Fibroblast of peridontal ligament (primary cell): ENCODE data around the gene ATF7IP.

Experiments
- DNase-seq: peaks from one replicate; pipeline ENCODE4 v3.0.0-alpha.2; 2010; ENCODE audit errors: extremely low read depth

Gene ATF7IP

DNA sequence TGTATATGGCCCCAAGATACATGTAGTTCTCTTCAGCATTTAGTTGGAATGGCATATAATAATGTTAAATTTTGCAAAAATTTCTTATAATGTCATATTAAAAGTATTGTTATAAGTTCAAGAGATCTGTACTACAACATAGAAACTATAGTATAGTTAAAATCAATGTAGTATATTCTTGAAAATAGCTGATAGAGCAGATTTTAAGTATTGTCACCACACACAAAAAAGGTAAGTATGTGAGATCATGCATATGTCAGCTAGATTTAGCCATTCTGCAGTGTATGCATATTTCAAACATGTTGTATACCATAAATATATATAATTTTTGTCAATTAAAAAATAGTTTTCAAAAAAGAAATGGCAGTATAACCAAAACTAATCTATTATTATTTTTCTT lies 115.7 kb downstream of the ATF7IP start:
- DNase-seq: no peak

- no peak for DNase-seq
Measured at GRCh38 chr12:14482361-14482760, 116.9 kb downstream of the ATF7IP start.

- no peak for DNase-seq
Measured at GRCh38 chr12:14482886-14483285, 117.4 kb downstream of the ATF7IP start.

- no peak for DNase-seq
Measured at GRCh38 chr12:14495326-14495725, 129.8 kb downstream of the ATF7IP start.

DNA sequence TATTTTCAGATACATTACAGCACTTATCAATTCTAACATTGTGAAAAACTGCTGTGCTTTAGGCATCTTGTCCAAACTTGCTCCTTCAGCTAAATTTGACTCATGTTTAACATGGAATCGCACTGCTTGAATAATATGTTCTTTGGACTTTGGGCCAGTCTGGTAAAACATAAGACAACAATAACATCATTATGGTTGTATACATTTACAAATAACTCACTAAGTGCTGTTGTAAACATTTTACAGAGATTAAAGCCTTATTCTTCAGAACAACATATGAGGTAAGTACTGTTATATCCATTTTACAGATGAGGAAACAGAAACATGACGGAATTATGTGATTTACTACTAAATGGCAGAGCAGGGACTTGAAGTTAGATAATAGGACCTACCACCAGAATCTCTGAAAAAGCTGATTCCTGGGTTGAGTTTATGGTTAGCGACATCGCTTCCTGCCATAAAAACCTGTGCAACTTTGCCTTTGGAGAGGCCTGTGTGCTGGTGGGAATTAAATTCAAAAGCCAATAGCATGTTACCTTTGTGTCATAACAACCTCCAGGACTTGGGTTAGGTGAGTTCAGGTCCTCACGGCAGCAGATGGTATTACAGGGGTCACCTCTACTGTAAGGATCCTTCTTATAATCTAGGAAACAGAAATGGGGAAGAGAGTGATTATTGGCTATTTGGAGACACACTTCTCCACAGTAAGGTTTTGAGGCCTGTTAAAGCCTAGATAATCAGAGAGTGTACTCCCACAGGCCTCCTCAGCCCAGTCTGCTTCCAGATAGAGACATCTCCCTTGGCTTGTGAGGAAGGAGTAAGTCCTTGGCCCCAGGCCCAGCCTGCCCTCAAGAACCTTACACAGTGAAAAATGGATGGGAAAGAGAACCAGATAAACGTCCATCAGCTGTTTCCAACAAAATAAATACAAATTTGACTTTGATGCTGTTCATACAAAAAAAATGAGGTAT lies 140.4 kb downstream of the ATF7IP start:
- DNase-seq: no peak

DNA sequence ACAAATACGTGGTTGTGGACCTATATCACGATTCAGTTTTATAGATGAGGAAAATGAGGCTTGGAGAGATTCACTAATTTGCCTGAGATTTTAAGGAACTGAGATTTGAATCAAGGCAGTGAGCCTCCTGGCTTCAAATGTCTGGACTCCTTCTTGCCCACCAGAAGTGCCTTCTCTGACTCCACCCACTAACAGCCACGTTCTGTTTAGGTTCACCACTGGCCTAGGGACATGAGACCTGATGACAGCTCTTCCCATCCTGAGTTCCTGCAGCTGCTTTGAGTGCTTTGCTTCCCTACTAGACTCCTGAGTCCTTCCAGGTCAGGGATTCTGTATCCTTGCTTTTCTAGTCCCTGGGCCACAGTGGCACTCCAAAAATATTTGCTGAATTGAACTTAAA lies 145.1 kb downstream of the ATF7IP start:
- no peak for DNase-seq

GRCh38 chr12:14514154-14514842 lies 148.8 kb downstream of the ATF7IP start:
- peak; percentile 9 for DNase-seq

GRCh38 chr12:14514946-14515345 lies 149.5 kb downstream of the ATF7IP start:
- DNase-seq: no peak

- DNase-seq: no peak
Measured at GRCh38 chr12:14521822-14522221, 156.3 kb downstream of the ATF7IP start.

DNA sequence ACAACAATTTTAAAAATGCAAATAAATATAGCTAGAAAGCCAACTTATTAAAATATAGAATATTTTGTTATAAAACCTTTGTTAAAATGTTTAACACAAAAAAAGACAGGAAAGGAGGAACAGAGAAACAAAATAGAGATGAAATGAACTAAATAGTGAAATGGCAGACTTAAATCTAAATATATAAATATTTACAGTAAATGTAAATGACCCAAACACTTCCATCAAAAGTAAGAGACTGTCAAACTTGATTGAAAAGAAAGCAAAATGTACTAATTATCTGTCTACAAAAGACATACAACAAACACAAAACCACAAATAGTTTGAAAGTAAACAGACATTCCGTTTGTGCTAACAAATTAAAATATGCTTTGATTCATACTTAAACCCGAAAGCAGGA lies 160.5 kb downstream of the ATF7IP start:
- DNase-seq: no peak

DNA sequence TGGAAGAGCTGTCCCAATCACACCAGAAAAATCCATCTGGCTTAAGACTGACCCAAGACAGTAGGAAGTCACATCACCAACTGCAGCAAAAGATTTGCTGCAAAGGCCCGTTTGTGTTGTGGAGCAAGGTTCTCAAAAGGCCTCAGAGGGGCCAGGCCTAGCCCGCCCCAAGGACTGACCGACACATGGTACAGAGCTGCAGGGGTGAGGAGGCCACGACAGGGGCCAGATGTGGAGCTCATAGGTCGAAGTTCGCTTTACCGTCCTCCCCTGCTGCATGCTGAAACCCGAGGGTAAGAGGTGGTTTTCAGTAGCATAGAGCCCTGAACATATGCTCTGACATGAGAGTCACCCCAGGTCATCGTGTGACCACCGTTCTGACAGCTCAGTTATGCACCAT lies 166.7 kb downstream of the ATF7IP start:
- DNase-seq: no peak

- no peak for DNase-seq
Measured at GRCh38 chr12:14537088-14537487, 171.6 kb downstream of the ATF7IP start.

DNA sequence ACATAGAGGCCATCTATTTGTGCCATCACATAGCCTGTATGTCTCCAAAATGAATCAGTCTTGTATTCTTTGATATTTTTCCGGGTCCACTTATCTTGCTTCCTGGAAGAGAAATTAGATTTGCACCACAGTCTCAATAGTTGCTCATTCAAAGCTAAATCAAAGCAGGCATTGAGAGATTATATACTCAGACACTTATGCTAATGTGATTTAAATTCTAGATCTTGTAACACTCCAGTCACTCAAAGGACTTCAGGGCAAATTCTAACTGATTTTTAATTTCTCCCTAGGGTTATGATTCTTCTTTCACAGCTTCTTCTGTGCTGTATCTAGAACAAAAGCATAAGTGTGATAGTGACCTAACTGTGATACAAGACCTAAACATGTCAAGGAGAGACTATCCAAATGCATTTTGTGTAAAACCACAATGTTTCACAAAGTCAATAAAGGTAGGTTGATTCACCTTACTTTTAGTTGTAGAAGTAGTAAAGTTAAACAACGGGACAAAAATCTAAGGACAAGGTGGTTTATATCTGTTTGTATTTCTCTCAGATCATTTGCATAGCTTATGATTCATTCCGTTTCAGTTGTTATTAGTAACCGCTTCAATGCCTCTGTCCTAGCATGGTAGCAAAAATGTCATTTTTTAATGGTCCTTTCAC lies 175.4 kb downstream of the ATF7IP start:
- DNase-seq: no peak

DNA sequence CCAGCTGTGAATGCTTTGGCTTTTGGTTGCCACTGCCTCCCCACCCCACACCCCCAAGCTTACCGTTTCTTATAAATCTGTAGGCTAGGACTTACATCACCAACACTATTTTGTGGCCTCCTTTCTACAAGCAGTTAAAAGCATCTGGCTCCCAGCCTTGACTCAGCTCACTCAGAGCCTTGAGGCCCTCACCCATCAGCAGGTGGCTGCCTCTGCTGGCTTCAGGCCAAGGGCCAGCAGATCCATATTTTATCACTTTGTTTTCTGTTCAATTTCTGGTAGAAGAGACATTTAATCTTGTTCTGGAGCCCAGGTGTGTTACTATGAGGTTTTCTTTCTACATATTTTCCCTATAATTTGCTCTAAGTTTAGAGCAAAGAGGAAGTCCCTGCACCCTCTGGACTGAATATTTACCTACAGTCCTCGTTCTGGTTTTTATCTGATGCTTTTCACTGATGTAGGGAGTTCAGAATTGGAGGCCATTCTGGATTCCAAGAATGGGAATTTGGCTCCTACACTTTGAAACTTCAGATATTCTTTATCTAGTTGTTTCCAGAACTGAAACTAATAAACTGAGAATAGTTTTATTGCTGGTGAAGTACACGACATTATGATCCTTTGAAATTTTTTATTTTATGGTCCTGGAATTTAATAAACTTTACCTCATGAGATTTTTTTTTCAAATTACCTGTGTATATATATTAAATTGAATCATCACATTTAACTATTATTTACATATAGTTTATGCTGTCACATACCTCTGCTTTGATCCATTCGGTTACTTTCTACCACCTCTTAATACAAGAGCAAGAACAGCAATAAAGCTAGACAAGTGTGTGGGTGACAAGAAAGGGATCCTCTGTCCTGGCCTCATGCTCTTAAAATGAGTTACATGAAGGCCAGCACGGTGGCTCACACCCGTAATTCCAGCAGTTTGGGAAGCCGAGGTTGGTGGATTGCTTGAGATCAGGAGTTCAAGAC lies 180.0 kb downstream of the ATF7IP start:
- DNase-seq: no peak

- DNase-seq: no peak
Measured at GRCh38 chr12:14547571-14547970, 182.1 kb downstream of the ATF7IP start.

GRCh38 chr12:14548609-14549008 lies 183.1 kb downstream of the ATF7IP start:
- no peak for DNase-seq
